Keratinocyte (primary cell): ENCODE data around the gene IGFBP5. TPM values are rescaled to one million over a fixed set of nuclear protein-coding genes. Genes with fewer than 3 reads are reported as not detected.

Source experiments
- DNase-seq: peaks from one replicate; pipeline ENCODE4 v3.0.0-alpha.2; 2011; ENCODE audit warnings: low read depth, missing footprints, low spot score
- FAIRE-seq: peaks from 2 replicates; lab custom pipeline; 2011; peaks lifted over from hg19 to GRCh38; lab: Jason Lieb, UNC
- H2AFZ ChIP-seq: 2 replicates; pipeline ENCODE4 v1.6.0; 2012; ENCODE audit warnings: low read length, control low read depth, inconsistent platforms; ENCODE audit not compliant: control insufficient read depth
- H3K27ac ChIP-seq: 2 replicates; pipeline ENCODE4 v1.5.1; 2011; ENCODE audit warnings: low read length; ENCODE audit not compliant: control insufficient read depth, insufficient read depth
- H3K27me3 ChIP-seq: 3 replicates; pipeline ENCODE4 v1.6.0; 2011; ENCODE audit warnings: low read length; ENCODE audit not compliant: control insufficient read depth, insufficient read depth; ENCODE audit errors: extremely low read depth
- H3K36me3 ChIP-seq, 2 experiments: 2 replicates in 1 of 2; 3 replicates in 1 of 2; pipeline ENCODE4 v1.5.1; 2011; ENCODE audit warnings: low read length in 2 of 2, mild to moderate bottlenecking in 1 of 2; ENCODE audit not compliant: control insufficient read depth in 2 of 2, insufficient read depth in 2 of 2; ENCODE audit errors: extremely low read depth in 1 of 2
- H3K4me1 ChIP-seq: 3 replicates; pipeline ENCODE4 v1.5.1; 2011; ENCODE audit warnings: low read length; ENCODE audit not compliant: control insufficient read depth, insufficient read depth; ENCODE audit errors: extremely low read depth
- H3K4me2 ChIP-seq: 3 replicates; pipeline ENCODE4 v1.6.0; 2011; ENCODE audit warnings: low read depth, low read length; ENCODE audit not compliant: control insufficient read depth, insufficient read depth; ENCODE audit errors: extremely low read depth
- H3K4me3 ChIP-seq, 3 experiments: fragments of 200-600 bp in 1 of 3; sonication (generic) in 1 of 3; 2 replicates in 2 of 3; 3 replicates in 1 of 3; pipeline ENCODE4 v1.5.1; 2011 to 2016; ENCODE audit warnings: low read length in 3 of 3, mild to moderate bottlenecking in 3 of 3, control low read depth in 2 of 3, inconsistent platforms in 1 of 3, low read depth in 1 of 3, mixed read lengths in 1 of 3, mixed run types in 1 of 3, moderate library complexity in 1 of 3; ENCODE audit not compliant: control insufficient read depth in 2 of 3, insufficient read depth in 2 of 3; ENCODE audit errors: extremely low read depth in 1 of 3
- H3K79me2 ChIP-seq: 2 replicates; pipeline ENCODE4 v1.6.0; 2012; ENCODE audit warnings: low read length; ENCODE audit not compliant: control insufficient read depth, insufficient read depth
- H3K9ac ChIP-seq: 3 replicates; pipeline ENCODE4 v1.6.0; 2011; ENCODE audit warnings: low read length; ENCODE audit not compliant: control insufficient read depth, insufficient read depth; ENCODE audit errors: extremely low read depth
- H3K9me1 ChIP-seq: 3 replicates; pipeline ENCODE4 v1.6.0; 2011; ENCODE audit warnings: low read length; ENCODE audit not compliant: control insufficient read depth, insufficient read depth; ENCODE audit errors: extremely low read depth
- H3K9me3 ChIP-seq: 2 replicates; pipeline ENCODE4 v1.5.1; 2012; ENCODE audit warnings: low read depth, low read length; ENCODE audit not compliant: control insufficient read depth
- H4K20me1 ChIP-seq: 3 replicates; pipeline ENCODE4 v1.6.0; 2011; ENCODE audit warnings: low read length; ENCODE audit not compliant: control insufficient read depth, insufficient read depth; ENCODE audit errors: extremely low read depth
- EZH2 ChIP-seq: IDR thresholded peaks from one replicate; pipeline ENCODE4 v1.6.1; 2012; ENCODE audit warnings: inconsistent platforms, mild to moderate bottlenecking, low read length, moderate library complexity
- dilution Hi-C: fragments of 300-500 bp; cut with MboI; formaldehyde crosslinking; loops from one replicate; pipeline ENCODE4 v1.7.0; 2020; ENCODE audit warnings: low sequenced_read_pairs; ENCODE audit not compliant: extremely low pct_ligation_motif_present
- polyA plus RNA-seq, 5 experiments: library from polyadenylated mRNA; depleted of rRNA in 3 of 5; stranded (reverse) in 3 of 5; stranded (forward) in 1 of 5; unstranded in 1 of 5; fragments of >200 nt; gene quantifications; 1 replicate in 1 of 5; 2 replicates in 3 of 5; 3 replicates in 1 of 5; pipeline versions ENCODE4 v1.2.1 to v1.2.3, GENCODE V29; 2011 to 2012; ENCODE audit warnings: missing spikeins in 2 of 5, low read depth in 1 of 5, low replicate concordance in 1 of 5
- TF ChIP-seq, protein P1 (sequence below), 3 experiments: IDR thresholded peaks in 1 of 3; conservative IDR thresholded peaks in 1 of 3; optimal IDR thresholded peaks in 1 of 3; 2 replicates in 2 of 3; 3 replicates in 1 of 3; pipeline versions ENCODE3 to v1.5.1; 2011; ENCODE audit warnings: low read length in 3 of 3, mild to moderate bottlenecking in 3 of 3, moderate library complexity in 2 of 3, control low read depth in 1 of 3, inconsistent platforms in 1 of 3; ENCODE audit not compliant: insufficient read depth in 2 of 3; ENCODE audit errors: extremely low read depth in 1 of 3

IGFBP5 gene
- polyA plus RNA-seq, 1 donor (not counting 4 experiments of a cell fraction or from before 2014, with no cell fraction given), result 1.1 TPM

DNA sequence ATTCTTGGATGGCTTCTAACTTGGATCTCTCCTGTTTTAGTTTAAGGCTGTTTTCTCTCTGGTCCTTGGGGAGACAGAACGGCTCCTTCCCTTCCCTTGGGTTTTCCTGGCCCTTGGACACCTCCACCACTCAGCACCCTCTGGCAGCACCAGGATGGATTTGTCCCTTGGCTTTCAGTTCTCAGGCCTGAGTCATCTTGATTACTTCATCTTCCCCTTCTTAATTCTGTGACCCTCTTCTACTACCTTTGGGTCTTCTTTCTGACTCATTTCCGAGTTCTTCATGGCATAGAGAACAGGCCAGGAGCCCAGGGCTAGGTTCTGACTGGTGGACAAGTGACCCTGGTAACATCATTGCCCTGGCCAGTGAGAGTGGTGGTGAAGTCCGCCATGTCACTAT, 47.2 kb downstream of the IGFBP5 start:
- no peaks in the 10 kb centered on the region for H3K4me1 ChIP-seq
- TF ChIP-seq, protein P1, sequence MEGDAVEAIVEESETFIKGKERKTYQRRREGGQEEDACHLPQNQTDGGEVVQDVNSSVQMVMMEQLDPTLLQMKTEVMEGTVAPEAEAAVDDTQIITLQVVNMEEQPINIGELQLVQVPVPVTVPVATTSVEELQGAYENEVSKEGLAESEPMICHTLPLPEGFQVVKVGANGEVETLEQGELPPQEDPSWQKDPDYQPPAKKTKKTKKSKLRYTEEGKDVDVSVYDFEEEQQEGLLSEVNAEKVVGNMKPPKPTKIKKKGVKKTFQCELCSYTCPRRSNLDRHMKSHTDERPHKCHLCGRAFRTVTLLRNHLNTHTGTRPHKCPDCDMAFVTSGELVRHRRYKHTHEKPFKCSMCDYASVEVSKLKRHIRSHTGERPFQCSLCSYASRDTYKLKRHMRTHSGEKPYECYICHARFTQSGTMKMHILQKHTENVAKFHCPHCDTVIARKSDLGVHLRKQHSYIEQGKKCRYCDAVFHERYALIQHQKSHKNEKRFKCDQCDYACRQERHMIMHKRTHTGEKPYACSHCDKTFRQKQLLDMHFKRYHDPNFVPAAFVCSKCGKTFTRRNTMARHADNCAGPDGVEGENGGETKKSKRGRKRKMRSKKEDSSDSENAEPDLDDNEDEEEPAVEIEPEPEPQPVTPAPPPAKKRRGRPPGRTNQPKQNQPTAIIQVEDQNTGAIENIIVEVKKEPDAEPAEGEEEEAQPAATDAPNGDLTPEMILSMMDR (optimal IDR thresholded peaks at IDR 0.05 in 1 of 3, IDR thresholded peaks at IDR 0.05 in 1 of 3, conservative IDR thresholded peaks at IDR 0.05 in 1 of 3; ENCODE audit: extremely low read depth in 1 of 3, insufficient read depth in 2 of 3, low read length in 3 of 3), result no peak
- TF ChIP-seq EZH2, result no peak

DNA sequence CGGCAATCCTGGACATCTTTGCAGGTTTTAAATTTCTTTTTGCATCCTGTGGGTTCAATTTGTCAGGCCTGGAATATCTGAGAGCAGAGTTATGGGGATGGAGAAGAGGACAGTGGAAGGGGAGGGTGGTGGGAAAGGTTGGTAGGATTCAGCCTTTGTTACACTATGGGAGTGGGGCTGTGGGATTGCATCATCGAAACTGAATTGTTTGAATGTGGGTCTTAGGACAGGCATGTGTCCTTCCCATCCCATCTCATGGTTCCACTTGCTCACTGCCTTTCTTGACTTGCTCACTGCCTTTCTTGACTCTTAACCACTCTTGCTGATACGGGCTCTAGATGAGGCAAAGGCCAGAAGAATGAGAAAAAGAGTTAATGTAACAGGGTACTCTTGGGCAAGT, 49.2 kb downstream of the IGFBP5 start:
- H4K20me1 ChIP-seq, result no peaks in the 10 kb centered on the region
- H3K4me2 ChIP-seq, result no peak overlapping the region
- DNase-seq (no peak), FAIRE-seq (no peak)
- no peak overlapping the region for H3K4me3 ChIP-seq
- no peaks in the 10 kb centered on the region for H3K9me3 ChIP-seq
- H3K36me3 ChIP-seq, result no peaks in the 10 kb centered on the region
- H3K4me1 ChIP-seq, result no peaks in the 10 kb centered on the region
- no peaks in the 10 kb centered on the region for H3K27me3 ChIP-seq
- H3K9ac ChIP-seq, result no peak overlapping the region
- dilution Hi-C loops, result no loop called here
- H3K9me1 ChIP-seq, result no peaks in the 10 kb centered on the region
- no peak overlapping the region for H3K27ac ChIP-seq
- H3K79me2 ChIP-seq, result no peaks in the 10 kb centered on the region
- no peak overlapping the region for H2AFZ ChIP-seq
- TF ChIP-seq, protein P1 (optimal IDR thresholded peaks at IDR 0.05 in 1 of 3, IDR thresholded peaks at IDR 0.05 in 1 of 3, conservative IDR thresholded peaks at IDR 0.05 in 1 of 3; ENCODE audit: extremely low read depth in 1 of 3, insufficient read depth in 2 of 3, low read length in 3 of 3), result no peak
- no peak for TF ChIP-seq EZH2

More for the DNA sequence above, 47.2 kb downstream of the IGFBP5 start:
- no peak overlapping the region for H3K4me3 ChIP-seq
- no peaks in the 10 kb centered on the region for H3K9me1 ChIP-seq
- no peak overlapping the region for H3K27ac ChIP-seq
- H3K4me2 ChIP-seq, result no peak overlapping the region
- dilution Hi-C loops, result no loop called here
- H3K79me2 ChIP-seq, result no peaks in the 10 kb centered on the region
- no peak overlapping the region for H2AFZ ChIP-seq
- DNase-seq, result no peak
- H3K9ac ChIP-seq, result no peak overlapping the region
- H3K36me3 ChIP-seq, result no peaks in the 10 kb centered on the region
- FAIRE-seq, result no peak
- H4K20me1 ChIP-seq, result no peaks in the 10 kb centered on the region
- H3K9me3 ChIP-seq, result no peaks in the 10 kb centered on the region
- no peaks in the 10 kb centered on the region for H3K27me3 ChIP-seq
